Transverse colon (tissue), 4 donors: ENCODE results near the gene ARG2. TPM values are rescaled to one million over a fixed set of nuclear protein-coding genes. Genes with fewer than 3 reads are reported as not detected.
"Not testable (repeated sequence)": the region's sequence is repeated elsewhere in the genome, so short reads cannot be mapped to it uniquely, and the experiment has no call there.

Experiments used
- DNase-seq: peaks from one replicate; pipeline ENCODE4 v3.0.0-alpha.2; 2019
- H3K27ac ChIP-seq, 4 donors: fragments of 200-600 bp; sonication (generic); 2 replicates each; pipeline ENCODE4 v1.5.1; 2016 to 2018; ENCODE audit warnings: inconsistent platforms in 4 of 4
- H3K27me3 ChIP-seq: fragments of 200-600 bp; sonication (generic); 2 replicates; pipeline ENCODE4 v1.5.1; 2017; ENCODE audit warnings: inconsistent platforms
- H3K36me3 ChIP-seq, 4 donors: fragments of 200-600 bp; sonication (generic); 2 replicates each; pipeline ENCODE4 v1.5.1; 2017 to 2019; ENCODE audit warnings: inconsistent platforms in 4 of 4
- H3K4me1 ChIP-seq, 4 donors: fragments of 200-600 bp; sonication (generic); 2 replicates each; pipeline ENCODE4 v1.5.1; 2017 to 2020; ENCODE audit warnings: inconsistent platforms in 4 of 4
- H3K4me3 ChIP-seq, 4 donors: fragments of 200-600 bp; sonication (generic); 1 replicate in 1 of 4; 2 replicates in 3 of 4; pipeline versions ENCODE4 v1.5.1 to v1.6.1; 2017 to 2019; ENCODE audit warnings: inconsistent platforms in 4 of 4
- H3K9me3 ChIP-seq, 2 donors: fragments of 200-600 bp; sonication (generic); 2 replicates each; pipeline ENCODE4 v1.5.1; 2017 to 2019; ENCODE audit warnings: inconsistent platforms in 2 of 2
- CTCF ChIP-seq, 5 experiments: fragments of 200-600 bp in 3 of 5; fragments of 450-650 bp in 2 of 5; sonication (generic) in 3 of 5; IDR thresholded peaks; 1 replicate in 2 of 5; 2 replicates in 3 of 5; pipeline ENCODE4 v1.5.1; 2016 to 2017; ENCODE audit warnings: antibody characterized with exemption in 5 of 5, inconsistent platforms in 3 of 5, mild to moderate bottlenecking in 2 of 5, moderate library complexity in 1 of 5
- EP300 ChIP-seq: sonication (generic); formaldehyde crosslinking; IDR thresholded peaks from one replicate; pipeline ENCODE4 v1.6.1; 2017; ENCODE audit warnings: antibody characterized with exemption, low read depth
- POLR2A ChIP-seq: fragments of 450-650 bp; IDR thresholded peaks from one replicate; pipeline ENCODE4 v1.6.1; 2016; ENCODE audit warnings: antibody characterized with exemption, mild to moderate bottlenecking, moderate library complexity
- POLR2AphosphoS5 ChIP-seq, 3 donors: sonication (generic); formaldehyde crosslinking; IDR thresholded peaks; one replicate each; pipeline ENCODE4 v1.6.1; 2016; ENCODE audit warnings: antibody characterized with exemption in 3 of 3
- WGBS, 2 donors: methylation state at CpG; one replicate each; pipeline ENCODE4 v1.1.5; 2018; ENCODE audit warnings: low coverage in 1 of 2; 5-methylcytosine and 5-hydroxymethylcytosine counted together
- in situ Hi-C, 4 donors: fragments of 200-750 bp; cut with MboI; loops; one replicate each; pipeline versions ENCODE4 v1.15.0 to v1.15.1; 2017; ENCODE audit warnings: low sequenced_read_pairs in 3 of 4, low pct_ligation_motif_present in 1 of 4, low pct_unique_long_range_greater_than_20kb in 1 of 4
- intact Hi-C: fragments of 100-400 bp; cut with DNase I; formaldehyde crosslinking; loops from one replicate; pipeline ENCODE4 v1.15.1; 2023; ENCODE audit warnings: low total_unique reads
- total RNA-seq, 4 donors: library from RNA; depleted of rRNA; stranded (reverse); fragments of >200 nt; gene quantifications; one replicate each; pipeline ENCODE4 v1.1.0, GENCODE V29; 2016

ARG2 gene
- total RNA-seq, 4 donors from 2014 or later = 7.5 to 18.8 (median 9.2) TPM; not detected in 1

GRCh38 chr14:67586369-67586768 is 33.4 kb upstream of the ARG2 start:
- Histone ChIP-seq H3K36me3 (peaks cover 0 to 49% (median 9%) of the 10 kb centered on the region in 4 donors), H3K27me3 (no peaks in the 10 kb centered on the region), H3K27ac (no peak overlapping the region), H3K4me1 (no peaks in the 10 kb centered on the region), H3K9me3 (no peaks in the 10 kb centered on the region), H3K4me3 (no peak overlapping the region)
- TF ChIP-seq POLR2A (no peak), CTCF (IDR thresholded peaks at IDR 0.05) (no peak), POLR2AphosphoS5 (IDR thresholded peaks at IDR 0.05) (no peak), EP300 (no peak)
- 66 to 67% methylated on average over 3 to 4 of the region's 4 CpGs for whole genome bisulfite sequencing, 2 donors
- intact Hi-C loops = no loop called here
- in situ Hi-C loops = loop anchor here in 2 of 4 donors (10.0 kb wide), 1 partner anchor 118 kb away; the partner anchor contains the start of gene RDH12 (in 2 of the 2)
- no peak for DNase-seq

GRCh38 chr14:67589204-67589770 is 30.4 kb upstream of the ARG2 start:
- no peak for DNase-seq
- WGBS, 2 donors = 89 to 90% methylated on average over 1 to 2 of the region's 2 CpGs
- Histone ChIP-seq H3K27me3 (no peaks in the 10 kb centered on the region), H3K4me1 (no peaks in the 10 kb centered on the region), H3K27ac (no peak overlapping the region), H3K9me3 (no peaks in the 10 kb centered on the region), H3K36me3 (peaks cover 0 to 57% (median 13%) of the 10 kb centered on the region in 4 donors), H3K4me3 (no peak overlapping the region)
- TF ChIP-seq POLR2AphosphoS5 (IDR thresholded peaks at IDR 0.05) (no peak), POLR2A (no peak), EP300 (no peak), CTCF (IDR thresholded peaks at IDR 0.05) (no peak)
- in situ Hi-C loops = loop anchor here in 2 of 4 donors (10.0 kb wide), 1 partner anchor 116 kb away; the partner anchor contains the start of gene RDH12 (in 2 of the 2)
- intact Hi-C loops = no loop called here

- H3K9me3 ChIP-seq, H3K4me3 ChIP-seq, H3K27me3 ChIP-seq, H3K27ac ChIP-seq, in situ Hi-C loops, H3K4me1 ChIP-seq, DNase-seq: not testable (repeated sequence)
- 0 to 45% methylated on average over 1 of the region's 1 CpG for WGBS, 2 donors
- intact Hi-C loops = loop anchor here (10.0 kb wide), 1 partner anchor 101 kb away; the partner anchor contains the start of gene RDH11
- H3K36me3 ChIP-seq = peaks cover 0 to 35% (median 9%) of the 10 kb centered on the region in 4 donors
These were observed 26.1 kb upstream of the ARG2 start for GRCh38 chr14:67593650-67594049.

GRCh38 chr14:67595392-67595791 is 24.3 kb upstream of the ARG2 start:
- TF ChIP-seq EP300 = no peak
- TF ChIP-seq POLR2A = no peak
- TF ChIP-seq CTCF (IDR thresholded peaks at IDR 0.05) = no peak
- TF ChIP-seq POLR2AphosphoS5 (IDR thresholded peaks at IDR 0.05) = no peak
- intact Hi-C loops (loop anchor here (10.0 kb wide), 1 partner anchor 99 kb away; the partner anchor contains the start of gene RDH11), in situ Hi-C loops (no loop called here)
- H3K27ac ChIP-seq = no peak overlapping the region
- H3K36me3 ChIP-seq = peaks cover 0 to 21% (median 5%) of the 10 kb centered on the region in 4 donors
- H3K27me3 ChIP-seq = no peaks in the 10 kb centered on the region
- H3K9me3 ChIP-seq = no peaks in the 10 kb centered on the region
- 92% methylated on average over 2 of the region's 2 CpGs; no CpG with 5 or more reads in 1 of the 2 donors for WGBS, 2 donors
- no peak for DNase-seq
- peaks cover 0 to 11% (median 7%) of the 10 kb centered on the region in 4 donors for H3K4me1 ChIP-seq
- H3K4me3 ChIP-seq = no peak overlapping the region
